Left lung (tissue), 10 donors: Measurements from ENCODE around the gene CYTH4. TPM values are rescaled to one million over a fixed set of nuclear protein-coding genes. Genes with fewer than 3 reads are reported as not detected.

ENCODE experiments used
- ATAC-seq: fragments of 200-7000 bp; cut with Tn5 transposase; one replicate; pipeline ENCODE4 v1.9.1; 2020; ENCODE audit warnings: moderate library complexity
- DNase-seq, 4 donors: peaks; one replicate each; pipeline ENCODE4 v3.0.0-alpha.2; 2013 to 2020
- H3K27ac ChIP-seq, 2 donors: fragments of 200-600 bp; sonication (generic) in 1 of 2; one replicate each; pipeline versions ENCODE4 v1.5.0 to v1.8.0; 2020 to 2021
- H3K27me3 ChIP-seq, 2 donors: fragments of 200-600 bp; sonication (generic) in 1 of 2; one replicate each; pipeline versions ENCODE4 v1.5.0 to v1.8.0; 2020 to 2021
- H3K36me3 ChIP-seq, 2 donors: fragments of 200-600 bp; sonication (generic) in 1 of 2; one replicate each; pipeline versions ENCODE4 v1.5.0 to v1.8.0; 2020 to 2021
- H3K4me1 ChIP-seq, 2 donors: fragments of 200-600 bp; one replicate each; pipeline ENCODE4 v1.8.0; 2021
- H3K4me3 ChIP-seq, 2 donors: fragments of 200-600 bp; sonication (generic) in 1 of 2; one replicate each; pipeline versions ENCODE4 v1.5.0 to v1.8.0; 2020 to 2021; ENCODE audit warnings: mild to moderate bottlenecking in 1 of 2
- H3K9me3 ChIP-seq, 2 donors: fragments of 200-600 bp; sonication (generic) in 1 of 2; one replicate each; pipeline versions ENCODE4 v1.5.0 to v1.8.0; 2020 to 2021
- CTCF ChIP-seq, 2 donors: fragments of 200-600 bp; sonication (generic) in 1 of 2; IDR thresholded peaks; one replicate each; pipeline versions ENCODE4 v1.5.0 to v1.8.0; 2021; ENCODE audit warnings: antibody characterized with exemption in 2 of 2
- intact Hi-C, 2 donors: fragments of 100-400 bp; cut with DNase I; formaldehyde crosslinking; loops; one replicate each; pipeline versions ENCODE4 v1.11.2 to v1.14.2; 2022
- polyA plus RNA-seq, 6 donors: library from polyadenylated mRNA; unstranded; fragments of 120-200 nt; gene quantifications; one replicate each; pipeline ENCODE4 v1.2.1, GENCODE V29; 2013; ENCODE audit not compliant: insufficient read length in 6 of 6
- total RNA-seq, 2 donors: library from RNA; stranded (reverse); fragmentation: NEBNext Ultra II Directional; extraction: Animal tissue kit (Norgen Biotek cat#: 25700); gene quantifications; one replicate each; pipeline ENCODE4 v1.2.1, GENCODE V29; 2021
- donor health status: DM: no; HTN: yes; CAD: no.
- donor health status: DM: no; HTN: no; CAD: no.

Gene CYTH4
- total and polyA plus RNA-seq, 8 donors: 4.7 to 63.4 (median 6.1) TPM

GRCh38 chr22:37333724-37334460, 51.6 kb downstream of the CYTH4 start:
- ATAC-seq: no peak
- Histone ChIP-seq H3K27ac (no peak overlapping the region), H3K4me3 (no peak overlapping the region), H3K36me3 (no peaks in the 10 kb centered on the region), H3K4me1 (no peaks in the 10 kb centered on the region), H3K9me3 (no peaks in the 10 kb centered on the region), H3K27me3 (peaks cover 38 to 99% of the 10 kb centered on the region in 2 donors)
- TF ChIP-seq CTCF (IDR thresholded peaks at IDR 0.05): no peak
- no peak for DNase-seq
- intact Hi-C loops: no loop called here

DNA sequence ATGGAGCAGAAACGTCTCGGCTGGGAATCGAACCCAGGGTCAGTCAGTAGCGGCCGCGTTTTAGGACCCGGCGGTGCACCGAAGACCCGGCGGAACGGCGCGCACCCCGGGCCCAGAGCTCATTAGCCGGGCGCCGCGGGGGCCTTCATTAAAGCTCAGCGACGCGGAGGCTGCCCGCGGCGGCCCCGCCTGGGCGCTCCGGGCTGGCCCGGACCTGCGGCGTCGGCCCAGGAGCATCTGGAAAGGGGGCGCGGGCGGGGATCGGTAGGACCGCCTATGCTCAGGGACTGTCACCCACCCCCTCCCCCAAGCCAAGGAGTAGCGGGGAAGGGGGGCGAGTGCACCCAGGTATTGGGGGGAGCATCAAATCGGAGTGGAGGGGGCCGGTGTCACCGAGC, 52.2 kb downstream of the CYTH4 start:
- TF ChIP-seq CTCF (IDR thresholded peaks at IDR 0.05): no peak
- H3K36me3 ChIP-seq: no peaks in the 10 kb centered on the region
- intact Hi-C loops: no loop called here
- ATAC-seq (no peak), DNase-seq (peak in 1 of 4 donors; percentile 62)
- no peaks in the 10 kb centered on the region for H3K4me1 ChIP-seq
- no peak overlapping the region for H3K4me3 ChIP-seq
- H3K9me3 ChIP-seq: no peaks in the 10 kb centered on the region
- no peak overlapping the region for H3K27ac ChIP-seq
- H3K27me3 ChIP-seq: peaks cover 38 to 95% of the 10 kb centered on the region in 2 donors

DNA sequence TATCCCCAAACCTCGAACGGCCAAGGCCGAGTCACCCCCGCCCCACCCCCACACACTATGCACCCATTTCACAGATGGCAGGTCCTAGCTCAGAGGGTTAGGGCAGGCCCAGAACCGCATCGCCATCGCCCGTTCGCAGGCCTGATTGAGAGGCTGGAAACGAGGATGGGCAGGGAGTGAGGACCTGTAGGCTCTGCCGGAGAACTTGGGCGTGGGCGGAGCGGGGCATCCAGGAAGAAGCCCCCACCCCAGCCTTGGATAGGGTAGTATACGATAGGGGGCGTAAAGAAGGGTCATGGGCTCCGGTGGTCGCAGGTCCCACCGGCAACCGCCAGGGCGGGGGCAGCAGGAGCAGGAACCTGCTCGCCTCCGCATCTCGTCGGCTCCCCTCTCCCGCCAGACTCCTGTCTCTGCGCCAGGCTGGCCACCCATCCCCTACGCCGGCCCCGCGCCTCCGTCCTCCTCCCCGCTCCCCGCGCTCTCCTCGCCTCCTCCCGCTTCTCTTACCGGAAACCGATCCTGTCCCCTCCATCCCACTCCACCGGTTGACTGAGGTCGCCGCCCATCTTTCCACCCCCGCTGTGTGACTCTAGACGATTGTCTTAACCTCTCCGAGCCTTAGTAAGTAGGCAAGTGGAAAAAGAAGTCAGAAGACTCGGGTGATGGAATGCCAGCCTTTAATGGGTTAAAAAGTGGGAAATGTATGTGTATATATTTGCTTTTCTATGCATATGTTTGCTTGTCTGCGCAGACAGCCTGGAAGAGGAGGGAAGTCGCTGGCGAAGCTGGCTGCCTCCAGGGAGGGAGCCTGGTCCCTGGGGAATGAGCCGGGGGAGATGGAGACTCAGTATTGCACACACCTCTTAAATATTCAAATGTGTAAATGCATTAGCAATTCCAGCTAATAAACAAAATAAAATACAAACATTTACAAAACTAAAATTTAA, 52.8 kb downstream of the CYTH4 start:
- TF ChIP-seq CTCF (IDR thresholded peaks at IDR 0.05): no peak
- ATAC-seq (no peak), DNase-seq (peak in 1 of 4 donors; percentile 71)
- Histone ChIP-seq H3K36me3 (no peaks in the 10 kb centered on the region), H3K4me3 (no peak overlapping the region), H3K4me1 (no peaks in the 10 kb centered on the region), H3K27ac (no peak overlapping the region), H3K9me3 (no peaks in the 10 kb centered on the region), H3K27me3 (peaks cover 38 to 92% of the 10 kb centered on the region in 2 donors)
- intact Hi-C loops: no loop called here

DNA sequence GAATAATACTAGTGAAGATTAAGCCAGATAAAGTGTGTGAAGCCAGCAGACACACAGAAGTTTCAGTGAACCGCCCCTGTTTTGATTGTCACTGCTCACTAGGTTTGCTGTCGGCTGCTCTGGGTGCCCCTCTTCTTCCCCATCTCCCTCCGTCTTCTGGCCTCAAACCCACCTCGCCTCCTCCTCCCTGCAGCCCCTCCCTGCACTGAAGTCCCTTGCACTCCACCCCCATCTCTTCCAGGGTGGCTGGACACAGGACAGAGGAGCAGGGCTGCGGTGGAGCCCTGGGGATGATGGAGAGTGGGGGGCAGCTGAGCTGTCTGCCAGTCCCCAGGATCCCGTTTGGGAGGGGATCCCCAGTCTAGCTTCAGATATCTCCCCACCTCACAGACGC, 53.5 kb downstream of the CYTH4 start:
- TF ChIP-seq CTCF (IDR thresholded peaks at IDR 0.05): no peak
- H3K27me3 ChIP-seq: peaks cover 38 to 90% of the 10 kb centered on the region in 2 donors
- DNase-seq (peak in 1 of 4 donors; percentile 41), ATAC-seq (no peak)
- H3K4me3 ChIP-seq: no peak overlapping the region
- no peaks in the 10 kb centered on the region for H3K9me3 ChIP-seq
- no peak overlapping the region for H3K27ac ChIP-seq
- intact Hi-C loops: no loop called here
- H3K4me1 ChIP-seq: no peaks in the 10 kb centered on the region
- H3K36me3 ChIP-seq: no peaks in the 10 kb centered on the region

DNA sequence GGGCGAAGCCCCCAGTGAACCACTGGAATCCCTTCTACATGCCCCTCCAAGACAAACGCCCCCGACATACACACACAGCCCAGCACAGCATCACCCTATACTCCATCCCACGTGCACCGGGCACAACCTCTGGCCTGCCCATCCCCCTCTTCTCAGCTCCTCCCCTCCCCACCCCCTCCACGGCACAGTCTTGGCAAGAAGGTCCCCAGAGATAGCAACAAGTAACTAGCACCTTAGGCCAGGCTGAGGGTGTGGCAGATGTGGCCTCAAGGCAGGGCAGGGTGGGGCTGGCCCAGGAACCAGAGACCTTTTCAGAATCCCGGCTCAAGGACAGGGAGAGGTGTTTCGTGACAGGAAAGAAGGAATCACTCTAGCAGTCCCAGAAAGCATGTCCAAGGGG, 54.3 kb downstream of the CYTH4 start:
- DNase-seq: peak in 1 of 4 donors; percentile 24
- intact Hi-C loops: no loop called here
- Histone ChIP-seq H3K27me3 (peaks cover 38 to 90% of the 10 kb centered on the region in 2 donors), H3K36me3 (no peaks in the 10 kb centered on the region), H3K4me3 (no peak overlapping the region), H3K27ac (no peak overlapping the region), H3K9me3 (no peaks in the 10 kb centered on the region), H3K4me1 (no peaks in the 10 kb centered on the region)
- no peak for ATAC-seq
- no peak for TF ChIP-seq CTCF (IDR thresholded peaks at IDR 0.05)
